Activated T-helper 1 cell treated with anti-CD3 and anti-CD28 coated beads, Interleukin-2, amount 50 U/mL, for 16 hours (primary cell): ENCODE measurements around the gene BNIP5.

ENCODE experiments used
- DNase-seq, 2 donors: peaks; one replicate each; pipeline ENCODE4 v3.0.0-alpha.2; 2020; ENCODE audit warnings: low read depth in 1 of 2, low spot score in 1 of 2

Gene BNIP5

GRCh38 chr6:36326356-36326995, 10.2 kb downstream of the BNIP5 start:
- DNase-seq = no peak

- no peak for DNase-seq
Observed at GRCh38 chr6:36324715-36325114, 12.0 kb downstream of the BNIP5 start.

GRCh38 chr6:36324191-36324590, 12.5 kb downstream of the BNIP5 start:
- DNase-seq = no peak

- DNase-seq = no peak
Observed at GRCh38 chr6:36323062-36323461, 13.6 kb downstream of the BNIP5 start.

- no peak for DNase-seq
Observed at GRCh38 chr6:36322591-36322990, 14.1 kb downstream of the BNIP5 start.

- DNase-seq = no peak
Observed at GRCh38 chr6:36320475-36320874, 16.2 kb downstream of the BNIP5 start.

- no peak for DNase-seq
Observed at GRCh38 chr6:36319821-36320220, 16.9 kb downstream of the BNIP5 start.

- no peak for DNase-seq
Observed at GRCh38 chr6:36319436-36319762, 17.3 kb downstream of the BNIP5 start.

GRCh38 chr6:36318690-36319435, 17.8 kb downstream of the BNIP5 start:
- DNase-seq = no peak

- DNase-seq = no peak
Observed at GRCh38 chr6:36317623-36318022, 19.1 kb downstream of the BNIP5 start.

- DNase-seq = no peak
Observed at GRCh38 chr6:36315921-36316320, 20.8 kb downstream of the BNIP5 start.

- no peak for DNase-seq
Observed at GRCh38 chr6:36314221-36315014, 22.3 kb downstream of the BNIP5 start.

GRCh38 chr6:36313649-36313936, 23.1 kb downstream of the BNIP5 start:
- DNase-seq = no peak

- no peak for DNase-seq
Observed at GRCh38 chr6:36312854-36313648, 23.6 kb downstream of the BNIP5 start.

GRCh38 chr6:36309900-36310299, 26.8 kb downstream of the BNIP5 start:
- DNase-seq = no peak

- no peak for DNase-seq
Observed at GRCh38 chr6:36309203-36309602, 27.5 kb downstream of the BNIP5 start.

- no peak for DNase-seq
Observed at GRCh38 chr6:36308514-36308913, 28.2 kb downstream of the BNIP5 start.

GRCh38 chr6:36306375-36306774, 30.3 kb downstream of the BNIP5 start:
- DNase-seq = no peak

- no peak for DNase-seq
Observed at GRCh38 chr6:36305885-36306284, 30.8 kb downstream of the BNIP5 start.

GRCh38 chr6:36302227-36302976, 34.3 kb downstream of the BNIP5 start:
- peak; percentile 81 to 87 for DNase-seq

- DNase-seq = no peak
Observed at GRCh38 chr6:36301781-36302180, 34.9 kb downstream of the BNIP5 start.
